Glomerular visceral epithelial cell (primary cell): ENCODE data around the gene GNAQ.
A peak's percentile ranks its signal among the peaks of the same experiment; 100 is the strongest.
"Not testable (repeated sequence)": the region's sequence is repeated elsewhere in the genome, so short reads cannot be mapped to it uniquely, and the experiment has no call there.

ENCODE experiments used
- DNase-seq: peaks from one replicate; pipeline ENCODE4 v3.0.0-alpha.2; 2016; ENCODE audit errors: extremely low spot score

Gene GNAQ

DNA sequence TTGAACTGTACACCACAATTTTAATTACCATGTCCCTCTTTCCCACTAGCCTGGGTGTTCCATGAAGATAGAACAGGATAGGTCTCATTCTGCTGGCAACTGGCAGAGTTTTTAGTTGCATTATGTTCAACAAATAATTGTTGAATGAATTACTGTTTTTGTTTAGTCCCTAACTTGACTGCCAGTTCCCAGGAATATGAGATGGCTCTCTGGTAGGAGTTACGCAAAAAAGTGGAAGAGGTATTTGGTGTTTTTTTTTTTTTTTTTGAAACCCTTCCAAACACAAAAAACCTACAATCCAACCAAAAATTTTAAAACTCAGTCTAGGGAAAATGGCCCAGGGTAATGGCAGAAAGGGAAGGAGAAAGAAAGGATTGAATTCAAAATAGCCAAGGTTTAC lies 153.6 kb downstream of the GNAQ start:
- no peak for DNase-seq

GRCh38 chr9:77876590-77876989 lies 155.0 kb downstream of the GNAQ start:
- DNase-seq, result no peak

DNA sequence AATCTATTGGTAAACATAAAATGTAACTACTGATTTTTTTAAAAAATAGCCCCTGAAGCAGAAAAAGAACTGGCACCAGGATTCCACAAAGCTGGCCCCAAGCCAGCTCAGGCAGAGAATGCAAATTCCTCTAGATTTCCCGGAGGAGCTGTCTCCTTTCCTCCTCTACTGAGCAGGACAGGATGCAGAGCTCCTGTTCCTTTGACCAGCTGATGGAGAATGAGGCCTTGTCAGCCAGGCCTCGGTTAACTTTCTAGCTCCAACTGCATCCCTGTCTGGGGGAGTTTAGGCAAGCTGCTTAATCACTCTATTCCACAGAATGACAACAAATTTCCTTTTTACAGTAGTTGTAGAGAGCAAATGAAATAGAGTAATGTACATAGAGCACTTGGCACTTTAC lies 155.5 kb downstream of the GNAQ start:
- peak; percentile 44 for DNase-seq

DNA sequence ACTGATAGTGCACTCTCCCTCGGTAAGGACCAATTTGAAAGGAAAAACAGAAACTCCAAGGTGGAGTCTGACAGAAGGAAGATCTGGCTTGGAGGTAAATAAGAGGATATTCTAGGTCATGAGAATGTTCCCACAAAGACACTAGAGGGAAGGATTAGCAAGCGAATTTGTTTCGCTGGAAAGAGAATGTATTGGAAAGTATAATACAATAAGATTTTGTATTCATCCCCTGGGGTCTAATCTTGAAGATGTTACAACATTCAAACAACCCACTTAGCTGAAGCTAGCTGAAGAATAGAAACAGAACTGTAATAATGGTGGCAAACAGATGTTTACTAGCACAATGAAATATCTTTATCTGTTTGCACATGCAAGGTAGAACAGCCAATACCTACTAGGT lies 158.7 kb downstream of the GNAQ start:
- DNase-seq, result no peak

- DNase-seq, result no peak
These were observed 159.4 kb downstream of the GNAQ start for GRCh38 chr9:77872177-77872576.

DNA sequence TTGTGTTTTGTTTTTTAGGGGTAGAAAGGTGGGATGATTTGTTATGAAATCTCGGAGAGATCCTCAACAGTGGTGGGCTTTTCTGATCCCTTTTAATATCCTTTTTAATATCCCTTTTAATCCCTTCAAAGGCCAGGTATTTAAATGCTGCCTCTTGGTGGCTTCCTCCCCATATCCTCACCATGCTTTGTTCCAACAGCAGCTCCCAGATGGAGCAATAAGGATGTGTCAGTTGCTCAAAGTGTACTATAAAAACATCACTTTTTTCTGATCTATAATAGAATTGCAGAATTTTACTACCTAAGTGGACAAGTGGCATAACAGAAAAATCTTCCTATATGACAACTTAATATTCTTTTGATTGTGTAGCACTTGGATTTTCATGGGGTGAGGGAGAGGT lies 160.1 kb downstream of the GNAQ start:
- no peak for DNase-seq

- no peak for DNase-seq
These were observed 164.7 kb downstream of the GNAQ start for GRCh38 chr9:77866878-77867277.

DNA sequence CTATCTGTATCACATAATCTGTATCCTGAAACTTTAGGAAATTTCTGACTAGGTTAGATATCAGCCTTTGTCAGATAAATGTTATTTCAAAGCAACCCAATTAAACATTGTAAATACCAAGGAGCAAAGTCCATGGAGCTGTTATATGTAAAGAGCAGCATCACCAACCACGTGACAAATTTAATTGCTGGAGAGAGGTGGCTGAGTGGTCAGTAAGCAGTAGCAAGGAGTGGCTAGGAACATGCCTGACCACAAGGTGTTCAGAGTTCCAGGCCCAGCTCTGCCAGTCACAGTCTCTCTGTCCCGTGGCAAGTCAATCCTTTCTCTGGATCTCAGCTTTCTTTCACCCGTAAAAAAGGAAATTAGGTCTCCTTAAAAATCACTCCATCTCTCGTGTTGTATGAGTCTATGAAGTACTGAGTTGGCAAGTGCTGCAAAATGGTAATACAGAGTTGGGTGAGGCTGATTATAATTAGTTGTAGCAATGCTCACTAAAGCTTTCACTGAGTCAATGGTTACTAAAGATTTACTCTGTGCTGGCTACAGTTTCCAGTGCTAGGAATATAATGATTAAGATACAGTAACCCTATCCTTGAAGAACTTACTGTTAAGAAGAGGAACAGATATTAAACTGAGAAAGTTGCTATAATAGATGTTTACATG lies 166.1 kb downstream of the GNAQ start:
- no peak for DNase-seq

DNA sequence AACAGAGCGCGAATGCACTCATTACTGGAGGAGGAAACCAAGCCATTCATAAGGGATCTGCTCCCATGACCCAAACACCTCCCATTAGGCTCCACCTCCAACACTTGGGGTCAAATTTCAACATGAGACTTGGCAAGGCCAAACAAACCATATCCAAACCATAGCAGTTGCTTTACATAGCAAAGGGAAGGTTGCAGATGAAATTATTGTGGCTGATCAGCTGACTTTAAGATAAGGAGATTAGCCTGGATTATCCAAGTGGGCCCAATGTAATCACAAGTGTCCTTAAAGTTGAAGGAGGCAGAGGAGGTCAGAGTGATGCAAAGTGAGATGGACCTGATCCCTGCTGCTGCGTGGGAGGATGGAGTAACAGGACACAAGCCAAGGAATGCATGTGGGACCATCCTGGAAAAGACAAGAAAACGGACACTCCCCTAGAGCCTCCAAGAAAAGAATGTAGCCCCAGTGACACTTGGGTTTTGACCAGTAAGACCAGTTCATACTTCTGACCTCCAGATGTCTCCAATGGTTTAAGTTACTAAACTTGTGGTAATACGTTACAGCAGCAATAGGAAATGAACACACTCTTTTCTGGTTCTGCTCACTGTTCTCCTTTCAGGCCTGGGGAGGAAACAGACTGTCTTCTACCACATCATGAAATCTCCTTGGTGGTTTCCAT lies 167.3 kb downstream of the GNAQ start:
- DNase-seq, result no peak

DNA sequence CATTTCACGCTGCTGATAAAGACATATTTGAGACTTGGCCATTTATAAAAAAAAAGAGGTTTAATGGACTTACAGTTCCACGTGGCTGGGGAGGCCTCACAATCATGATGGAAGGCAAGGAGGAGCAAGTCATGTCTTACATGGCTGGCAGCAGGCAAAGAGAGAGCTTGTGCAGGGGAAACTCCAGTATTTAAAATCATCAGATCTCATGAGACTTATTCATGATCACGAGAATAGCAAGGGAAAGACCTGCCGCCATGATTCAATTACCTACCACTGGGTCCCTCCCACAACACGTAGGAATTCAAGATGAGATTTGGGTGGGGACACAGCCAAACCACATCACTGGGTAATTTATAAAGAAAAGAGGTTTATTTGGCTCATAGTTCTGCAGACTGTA lies 168.0 kb downstream of the GNAQ start:
- DNase-seq, result not testable (repeated sequence)

- DNase-seq, result not testable (repeated sequence)
These were observed 170.7 kb downstream of the GNAQ start for GRCh38 chr9:77860953-77861352.

GRCh38 chr9:77857513-77858259 lies 173.9 kb downstream of the GNAQ start:
- no peak for DNase-seq

DNA sequence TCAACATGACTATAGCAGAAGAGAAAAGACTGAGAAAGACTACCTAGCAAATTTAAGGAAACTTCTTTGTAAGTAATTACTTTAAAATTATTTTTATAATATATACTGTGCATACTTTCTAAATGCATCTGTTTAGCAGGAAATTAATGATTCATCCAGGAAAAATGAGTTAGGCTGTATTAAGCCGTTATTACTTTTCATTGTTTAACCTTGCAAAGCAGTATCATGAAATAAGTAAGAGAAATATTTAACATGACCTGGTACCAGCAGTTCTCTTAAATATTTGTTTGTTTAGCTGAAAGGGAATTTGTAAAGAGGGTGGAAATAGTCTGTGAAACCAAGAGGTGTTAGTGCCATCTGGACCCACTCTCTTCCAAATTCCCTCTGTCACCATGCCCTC lies 175.0 kb downstream of the GNAQ start:
- DNase-seq, result no peak

GRCh38 chr9:77854916-77855311 lies 176.7 kb downstream of the GNAQ start:
- no peak for DNase-seq

DNA sequence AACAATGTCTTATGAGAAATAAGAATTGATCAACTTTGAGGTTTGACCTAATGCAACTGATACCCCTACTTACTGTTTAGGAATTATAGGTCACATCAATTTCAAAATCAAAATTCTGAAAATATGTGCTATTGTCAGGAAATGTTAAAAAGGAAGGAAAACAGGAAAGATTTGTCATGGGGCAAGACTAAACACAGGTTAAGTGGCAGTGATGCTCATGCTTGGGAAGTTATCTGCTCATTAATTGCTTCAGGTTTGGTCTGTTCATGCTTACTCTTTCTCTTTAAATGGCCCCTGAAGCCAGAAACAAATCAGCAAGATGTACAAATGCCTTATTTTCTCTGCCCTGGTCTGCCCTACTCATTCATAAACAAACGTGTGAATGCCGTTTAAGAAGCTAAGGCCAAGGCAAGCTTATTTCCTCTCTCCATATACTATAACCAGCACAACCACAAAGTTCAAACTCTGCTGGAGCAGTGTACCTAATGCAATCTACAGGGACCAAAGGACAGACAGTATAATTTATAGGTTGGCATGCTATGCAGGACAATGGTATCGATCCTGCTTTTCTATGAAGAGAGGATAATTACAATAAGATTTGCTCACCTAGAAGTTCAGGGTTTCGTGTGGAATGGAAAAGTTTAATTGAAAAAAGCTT lies 177.2 kb downstream of the GNAQ start:
- DNase-seq, result no peak

DNA sequence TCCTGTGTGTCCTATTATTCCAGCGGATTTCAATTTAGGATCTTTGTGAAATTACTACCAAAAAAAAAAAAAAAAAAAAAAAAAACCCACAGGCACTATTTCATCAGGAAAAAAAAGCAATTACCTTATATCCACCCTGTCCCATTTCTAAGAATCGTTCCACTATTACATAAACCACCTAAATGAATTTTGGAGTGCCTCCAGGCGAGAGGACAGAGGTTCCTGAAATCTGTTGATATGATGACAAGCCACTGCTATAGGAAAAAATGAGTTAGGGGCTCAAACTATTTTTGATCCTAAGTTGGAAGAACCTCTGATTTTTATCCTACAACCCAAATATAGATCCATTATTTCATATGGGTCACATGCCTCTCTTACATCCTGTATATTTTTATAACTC lies 177.9 kb downstream of the GNAQ start:
- no peak for DNase-seq

DNA sequence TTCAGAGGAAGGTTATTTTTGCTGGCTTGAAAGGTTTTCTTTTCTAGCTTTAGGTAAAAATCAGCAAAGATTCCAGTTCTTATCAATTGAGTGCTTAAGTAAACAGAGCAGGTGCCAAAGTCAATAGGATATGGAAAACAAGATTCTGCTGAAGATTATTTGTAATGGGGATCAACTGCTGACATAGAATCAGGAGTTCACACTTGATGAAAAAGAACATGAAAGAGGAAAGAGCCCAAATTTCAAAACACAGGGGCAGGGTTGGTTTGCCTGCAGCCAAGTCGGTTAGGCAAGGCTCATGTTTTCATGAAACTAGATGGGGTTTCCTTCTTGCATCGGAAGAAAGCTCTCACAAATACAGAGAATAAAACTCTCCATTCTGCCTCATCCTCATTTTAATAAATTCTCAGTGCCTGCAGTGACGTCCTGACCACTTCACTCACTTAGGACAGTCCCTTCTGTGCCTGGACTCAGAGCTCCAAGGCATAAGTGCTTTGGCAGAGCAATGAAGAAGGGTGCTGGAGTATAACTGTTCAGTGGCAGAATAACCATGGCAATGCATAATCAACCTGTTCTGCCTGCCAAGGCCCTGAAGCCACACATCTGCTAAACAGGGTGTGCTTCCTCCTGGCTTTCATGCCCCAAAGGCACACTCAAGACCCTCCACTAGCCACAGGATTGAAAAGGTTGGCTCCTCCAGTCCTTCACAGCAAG lies 179.6 kb downstream of the GNAQ start:
- DNase-seq, result no peak

DNA sequence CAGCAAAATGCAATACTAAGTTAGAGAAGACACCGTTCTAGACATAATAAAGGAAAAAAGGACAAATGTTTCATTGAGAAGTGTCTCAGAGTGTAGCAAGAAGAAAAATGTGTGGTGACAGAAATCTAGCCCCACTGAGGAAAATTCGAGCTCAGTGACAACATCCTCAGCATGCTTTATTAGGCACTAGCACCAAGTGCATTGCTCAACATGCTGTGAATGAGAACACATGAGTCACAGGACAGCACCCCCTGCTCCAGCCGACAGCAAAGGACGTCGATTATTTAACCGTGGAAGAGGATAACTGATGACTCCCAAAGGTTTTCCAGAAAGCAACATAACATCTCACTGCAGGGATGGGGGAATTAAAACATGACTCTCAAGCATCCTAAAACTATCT lies 182.7 kb downstream of the GNAQ start:
- peak; percentile 67 for DNase-seq

DNA sequence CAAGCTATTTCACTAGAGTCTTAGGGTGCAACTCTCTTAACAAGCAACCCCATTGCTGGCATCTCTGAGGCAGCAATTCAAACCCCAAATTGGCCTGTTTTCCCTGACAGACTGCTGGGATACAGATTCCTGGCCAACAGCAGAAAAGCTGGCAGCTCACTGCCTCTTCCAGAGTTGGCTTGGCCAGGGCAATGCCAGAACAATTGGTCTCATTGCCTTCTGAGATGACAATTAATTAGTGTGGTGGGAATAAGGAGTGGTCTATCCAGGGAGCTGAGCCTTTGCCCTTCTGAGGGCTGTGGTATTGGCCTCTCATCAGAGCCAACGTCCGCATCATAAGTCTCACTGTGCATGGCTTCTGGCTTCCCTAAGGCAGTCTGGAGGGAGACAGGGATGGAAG lies 183.2 kb downstream of the GNAQ start:
- no peak for DNase-seq

GRCh38 chr9:77847626-77848025 lies 184.0 kb downstream of the GNAQ start:
- no peak for DNase-seq

DNA sequence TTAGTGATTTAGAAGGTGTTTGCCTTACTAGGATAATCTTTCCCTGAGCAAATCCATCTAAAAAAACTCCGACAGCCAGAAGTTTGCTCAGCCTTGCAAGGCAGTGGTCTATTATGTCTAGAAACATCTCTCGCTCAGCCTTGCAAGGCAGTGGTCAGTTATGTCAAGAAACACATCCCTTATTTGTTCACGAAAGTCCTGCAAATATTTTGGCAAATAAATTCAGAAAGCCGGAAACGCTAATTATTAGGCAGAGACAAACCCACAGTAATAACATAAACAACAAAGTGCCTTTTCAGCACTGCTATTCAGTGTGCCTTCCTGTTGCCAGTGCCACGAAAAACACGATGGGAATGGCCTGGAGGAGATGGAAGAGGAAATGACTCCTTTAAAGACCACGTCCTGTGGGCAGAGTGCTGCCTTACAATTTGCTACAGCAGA lies 184.5 kb downstream of the GNAQ start:
- DNase-seq, result no peak

DNA sequence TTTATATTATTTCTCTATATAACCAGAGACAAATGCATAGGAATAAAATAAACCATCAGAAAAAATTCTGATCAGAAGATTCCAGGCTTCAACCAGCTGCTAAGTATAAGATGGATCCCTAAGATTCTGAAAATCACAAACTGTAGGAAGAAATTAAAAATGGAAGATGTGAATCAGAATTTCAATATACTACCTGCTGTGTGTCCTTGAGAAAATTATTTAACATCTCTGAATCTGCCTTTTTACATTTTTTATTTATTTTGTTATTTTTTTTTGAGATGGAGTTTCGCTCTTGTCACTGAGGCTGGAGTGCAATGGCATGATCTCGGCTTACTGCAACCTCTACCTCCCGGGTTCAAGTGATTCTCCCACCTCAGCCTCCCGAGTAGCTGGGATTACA lies 187.2 kb downstream of the GNAQ start:
- no peak for DNase-seq
